GM19397 (cell line): ENCODE results near the gene B3GALT6.
"Not testable (repeated sequence)": the region's sequence is repeated elsewhere in the genome, so short reads cannot be mapped to it uniquely, and the experiment has no call there.

Experiments
- ATAC-seq: cut with Tn5 transposase; IDR thresholded peaks from one replicate; pipeline ENCODE4 v1.9.1; 2021; ENCODE audit warnings: mild to moderate bottlenecking, moderate library complexity; ENCODE audit not compliant: unreplicated experiment

Gene B3GALT6

GRCh38 chr1:1242461-1243265 lies 10.6 kb downstream of the B3GALT6 start:
- no peak for ATAC-seq

GRCh38 chr1:1243266-1243660 lies 11.2 kb downstream of the B3GALT6 start:
- ATAC-seq, result no peak

GRCh38 chr1:1243807-1244191 lies 11.8 kb downstream of the B3GALT6 start:
- ATAC-seq, result no peak

- no peak for ATAC-seq
Observed at GRCh38 chr1:1244192-1244811, 12.3 kb downstream of the B3GALT6 start.

GRCh38 chr1:1245178-1245816 lies 13.3 kb downstream of the B3GALT6 start:
- no peak for ATAC-seq

- no peak for ATAC-seq
Observed at GRCh38 chr1:1245817-1246576, 14.0 kb downstream of the B3GALT6 start.

- ATAC-seq, result no peak
Observed at GRCh38 chr1:1246577-1247340, 14.7 kb downstream of the B3GALT6 start, which contains the start of gene C1QTNF12. C1QTNF12 (minus strand) TSS chr1:1246722; CDS start chr1:1246690, 32 bp downstream.

- ATAC-seq, result no peak
Observed at GRCh38 chr1:1247341-1247913, 15.4 kb downstream of the B3GALT6 start.

- ATAC-seq, result not testable (repeated sequence)
Observed at GRCh38 chr1:1248009-1248913, 16.2 kb downstream of the B3GALT6 start.

GRCh38 chr1:1250786-1251284 lies 18.8 kb downstream of the B3GALT6 start:
- no peak for ATAC-seq

GRCh38 chr1:1253314-1253713 lies 21.3 kb downstream of the B3GALT6 start:
- no peak for ATAC-seq

- ATAC-seq, result no peak
Observed at GRCh38 chr1:1253972-1254666, 22.1 kb downstream of the B3GALT6 start.

- ATAC-seq, result no peak
Observed at GRCh38 chr1:1254667-1254998, 22.6 kb downstream of the B3GALT6 start.

- no peak for ATAC-seq
Observed at GRCh38 chr1:1255078-1255477, 23.0 kb downstream of the B3GALT6 start.

GRCh38 chr1:1255611-1256010 lies 23.6 kb downstream of the B3GALT6 start:
- no peak for ATAC-seq

GRCh38 chr1:1256956-1257871 lies 25.2 kb downstream of the B3GALT6 start:
- no peak for ATAC-seq

GRCh38 chr1:1259119-1259488 lies 27.1 kb downstream of the B3GALT6 start:
- no peak for ATAC-seq
